ENCODE results near the gene CAMK1G.

- TF ChIP-seq CTCF (IDR thresholded peaks at IDR 0.05) = no peak
- no peak for TF ChIP-seq POLR2A (IDR thresholded peaks at IDR 0.05)
Observed at GRCh38 chr1:209626346-209627026, 43.0 kb downstream of the CAMK1G start.

All from testis (tissue), 2 donors.